WTC11 (cell line): ENCODE data around the gene MED4. TPM values are rescaled to one million over a fixed set of nuclear protein-coding genes. Genes with fewer than 3 reads are reported as not detected.

ENCODE experiments used
- ATAC-seq: fragments of 200-7000 bp; cut with Tn5 transposase; 2 replicates; pipeline ENCODE4 v1.10.0; 2021; ENCODE audit warnings: mild to moderate bottlenecking, moderate library complexity
- CTCF ChIA-PET: fragments of 300-600 bp; sonication (Branson Sonifier 250); formaldehyde crosslinking; loops from one replicate; lab custom pipeline; 2021; ENCODE audit warnings: antibody characterized with exemption; lab: Charles Lee
- POLR2A ChIA-PET: fragments of 350-600 bp; sonication (Branson Sonifier 250); formaldehyde crosslinking; loops from one replicate; lab custom pipeline; 2021; ENCODE audit warnings: antibody characterized with exemption; lab: Charles Lee
- DNase-seq: peaks from one replicate; pipeline ENCODE4 v3.0.0; 2021; ENCODE audit warnings: low spot score
- H3K27ac Mint-ChIP-seq: 2 replicates; pipeline ENCODE4 v1.8.0; 2021; ENCODE audit warnings: mixed read lengths
- H3K27me3 Mint-ChIP-seq: 2 replicates; pipeline ENCODE4 v1.8.0; 2021; ENCODE audit warnings: low read depth, mild to moderate bottlenecking, moderate library complexity, mixed read lengths
- H3K36me3 Mint-ChIP-seq: 2 replicates; pipeline ENCODE4 v1.8.0; 2021; ENCODE audit warnings: mixed read lengths
- H3K4me1 Mint-ChIP-seq: 2 replicates; pipeline ENCODE4 v1.8.0; 2022; ENCODE audit warnings: mixed read lengths
- H3K4me3 Mint-ChIP-seq: 2 replicates; pipeline ENCODE4 v1.8.0; 2021; ENCODE audit warnings: mild to moderate bottlenecking, moderate library complexity, mixed read lengths
- H3K9me3 Mint-ChIP-seq: 2 replicates; pipeline ENCODE4 v1.8.0; 2021; ENCODE audit warnings: mixed read lengths
- AFF4 ChIP-seq: sonication (generic); formaldehyde crosslinking; IDR thresholded peaks from 2 replicates; pipeline ENCODE4 v1.8.1; 2023; ENCODE audit warnings: mild to moderate bottlenecking, missing genetic modification reagents, borderline replicate concordance
- ATF3 ChIP-seq: sonication (generic); formaldehyde crosslinking; conservative IDR thresholded peaks from 2 replicates; pipeline ENCODE4 v1.8.1; 2022; ENCODE audit warnings: mild to moderate bottlenecking, missing genetic modification reagents
- CDX4 ChIP-seq: fragments of 250-450 bp; sonication (Bioruptor Pico); IDR thresholded peaks from 2 replicates; pipeline ENCODE4 v1.9.0; 2021; ENCODE audit warnings: moderate library complexity, mild to moderate bottlenecking, inconsistent platforms, borderline replicate concordance
- CREB1 ChIP-seq: sonication (generic); formaldehyde crosslinking; IDR thresholded peaks from 2 replicates; pipeline ENCODE4 v1.8.0; 2023; ENCODE audit warnings: mild to moderate bottlenecking, missing genetic modification reagents
- EMX1 ChIP-seq: fragments of 250-450 bp; sonication (Bioruptor Pico); IDR thresholded peaks from 2 replicates; pipeline ENCODE4 v1.8.0; 2021; ENCODE audit warnings: mild to moderate bottlenecking
- ESRRA ChIP-seq: sonication (generic); formaldehyde crosslinking; IDR thresholded peaks from 2 replicates; pipeline ENCODE4 v1.8.1; 2022; ENCODE audit warnings: mild to moderate bottlenecking, missing genetic modification reagents, borderline replicate concordance
- HMGA2 ChIP-seq: fragments of 250-450 bp; sonication (Bioruptor Pico); IDR thresholded peaks from 2 replicates; pipeline ENCODE4 v1.4.0; 2021; ENCODE audit warnings: mild to moderate bottlenecking, moderate library complexity
- IRF2 ChIP-seq: sonication (generic); formaldehyde crosslinking; IDR thresholded peaks from 2 replicates; pipeline ENCODE4 v1.8.0; 2022; ENCODE audit warnings: low read depth, missing genetic modification reagents, borderline replicate concordance
- KAT7 ChIP-seq: sonication (generic); formaldehyde crosslinking; IDR thresholded peaks from 2 replicates; pipeline ENCODE4 v1.8.1; 2023; ENCODE audit warnings: missing genetic modification reagents, mild to moderate bottlenecking, borderline replicate concordance
- NR1H2 ChIP-seq: sonication (generic); formaldehyde crosslinking; IDR thresholded peaks from 2 replicates; pipeline ENCODE4 v1.9.0; 2021; ENCODE audit warnings: mild to moderate bottlenecking, moderate library complexity, missing genetic modification reagents
- PRDM15 ChIP-seq: sonication (generic); formaldehyde crosslinking; IDR thresholded peaks from 2 replicates; pipeline ENCODE4 v1.8.0; 2022; ENCODE audit warnings: missing genetic modification reagents
- PREB ChIP-seq: sonication (generic); formaldehyde crosslinking; IDR thresholded peaks from 2 replicates; pipeline ENCODE4 v1.8.1; 2022; ENCODE audit warnings: mild to moderate bottlenecking, missing genetic modification reagents, moderate library complexity, borderline replicate concordance
- SMAD3 ChIP-seq: sonication (generic); formaldehyde crosslinking; IDR thresholded peaks from 2 replicates; pipeline ENCODE4 v1.8.0; 2022; ENCODE audit warnings: missing genetic modification reagents, mild to moderate bottlenecking, borderline replicate concordance
- SMAD4 ChIP-seq: sonication (generic); formaldehyde crosslinking; IDR thresholded peaks from 2 replicates; pipeline ENCODE4 v1.8.0; 2022; ENCODE audit warnings: mild to moderate bottlenecking, missing genetic modification reagents
- STAT6 ChIP-seq: sonication (generic); formaldehyde crosslinking; conservative IDR thresholded peaks from 2 replicates; pipeline ENCODE4 v1.8.1; 2023; ENCODE audit warnings: mild to moderate bottlenecking, low read depth, missing genetic modification reagents, moderate library complexity
- USF1 ChIP-seq: sonication (generic); formaldehyde crosslinking; IDR thresholded peaks from 2 replicates; pipeline ENCODE4 v1.8.0; 2022; ENCODE audit warnings: mild to moderate bottlenecking, missing genetic modification reagents
- USF2 ChIP-seq: sonication (generic); formaldehyde crosslinking; IDR thresholded peaks from 2 replicates; pipeline ENCODE4 v1.8.1; 2023; ENCODE audit warnings: mild to moderate bottlenecking, missing genetic modification reagents, moderate library complexity
- ZNF121 ChIP-seq: sonication (generic); formaldehyde crosslinking; IDR thresholded peaks from 2 replicates; pipeline ENCODE4 v1.8.0; 2023; ENCODE audit warnings: missing genetic modification reagents
- ZNF396 ChIP-seq: fragments of 250-450 bp; sonication (Bioruptor Pico); IDR thresholded peaks from 2 replicates; pipeline ENCODE4 v1.8.0; 2021; ENCODE audit warnings: mild to moderate bottlenecking, moderate library complexity, borderline replicate concordance
- ZNF671 ChIP-seq: fragments of 250-450 bp; sonication (Bioruptor Pico); IDR thresholded peaks from 2 replicates; pipeline ENCODE4 v1.8.0; 2021; ENCODE audit warnings: mild to moderate bottlenecking
- total RNA-seq: library from RNA; stranded (reverse); gene quantifications from 3 replicates; pipeline ENCODE4 v1.2.3, GENCODE V29; 2021

The MED4 gene
- total RNA-seq, 1 experiment from 2014 or later, result 48.1 TPM

GRCh38 chr13:48037346-48038173 is 57.3 kb downstream of the MED4 start, which contains the start of gene NUDT15:
TSS of gene NUDT15 (plus strand) at chr13:48037726. CDS start at chr13:48037747, 21 bp downstream.
- H3K4me1 Mint-ChIP-seq, result peaks cover 22% of the 10 kb centered on the region
- H3K27ac Mint-ChIP-seq, result peak within 1 kb of the TSS; percentile 100
- ChIA-PET CTCF (interaction anchor here (0.5 to 2.4 kb wide), 20 partner anchors 10 to 1075 kb away, joined by 3 to 21 read pairs (median 4); partner anchors contain the start of genes ITM2B, MED4, RCBTB2 and SUCLA2), POLR2A (interaction anchor here (0.6 to 2.2 kb wide), 10 partner anchors 13 to 201 kb away, joined by 3 to 10 read pairs (median 3); partner anchors contain the start of genes ITM2B, MED4 and SUCLA2)
- peak; percentile 95 for DNase-seq
- H3K27me3 Mint-ChIP-seq, result no peaks in the 10 kb centered on the region
- ATAC-seq, result peak; percentile 87
- H3K4me3 Mint-ChIP-seq, result peak within 1 kb of the TSS; percentile 78
- peaks cover 42% of the 10 kb centered on the region for H3K36me3 Mint-ChIP-seq
- peaks cover 21% of the 10 kb centered on the region for H3K9me3 Mint-ChIP-seq
- peak; percentile 49; the same call in 1 of the 2 replicates for TF ChIP-seq USF1
- no peak for TF ChIP-seq IRF2 (CRISPR knock-in tag)
- peak; percentile 42; the same call in 1 of the 2 replicates for TF ChIP-seq NR1H2
- TF ChIP-seq CREB1 (CRISPR knock-in tag), result peak; percentile 78; the same call in 1 of the 2 replicates
- peak; percentile 89 for TF ChIP-seq KAT7 (CRISPR knock-in tag)
- 0 out of 2 replicates have a peak, but pooled peaks have one; percentile 57 for TF ChIP-seq ZNF671
- TF ChIP-seq ZNF121, result no peak
- peak; percentile 92 for TF ChIP-seq PREB (CRISPR knock-in tag)
- no peak for TF ChIP-seq PRDM15 (CRISPR knock-in tag)
- no peak for TF ChIP-seq SMAD4 (CRISPR knock-in tag)
- TF ChIP-seq CDX4, result no peak
- peak; percentile 88; the same call in 1 of the 2 replicates for TF ChIP-seq AFF4
- no peak for TF ChIP-seq ATF3 (CRISPR knock-in tag)
- peak; percentile 31; the same call in 1 of the 2 replicates for TF ChIP-seq USF2 (CRISPR knock-in tag)
- no peak for TF ChIP-seq HMGA2 (CRISPR knock-in tag)
- TF ChIP-seq ESRRA, result peak; percentile 54; the same call in 1 of the 2 replicates
- no peak for TF ChIP-seq EMX1
- TF ChIP-seq SMAD3 (CRISPR knock-in tag), result peak; percentile 89
- TF ChIP-seq ZNF396 (CRISPR knock-in tag), result no peak
- TF ChIP-seq STAT6 (CRISPR knock-in tag), result 0 out of 2 replicates have a peak, but pooled peaks have one; percentile 64
